Left ventricle myocardium superior (tissue), 1 donor: ENCODE measurements around the gene PARP15. TPM values are rescaled to one million over a fixed set of nuclear protein-coding genes. Genes with fewer than 3 reads are reported as not detected.

ENCODE experiments used
- ATAC-seq: fragments of 200-7000 bp; cut with Tn5 transposase; one replicate; pipeline ENCODE4 v1.9.1; 2020; ENCODE audit warnings: mild to moderate bottlenecking, moderate library complexity
- DNase-seq: peaks from one replicate; pipeline ENCODE4 v3.0.0-alpha.2; 2020
- intact Hi-C: fragments of 100-400 bp; cut with micrococcal nuclease; formaldehyde crosslinking; loops from one replicate; pipeline ENCODE4 v1.11.0; 2022
- long read RNA-seq: library from polyadenylated mRNA; unstranded; transcript quantifications from one replicate; pipeline ENCODE4 v2.0.0, GENCODE V29; 2021
- total RNA-seq: library from RNA; stranded (reverse); fragmentation: NEBNext Ultra II Directional; extraction: Animal tissue kit (Norgen Biotek cat#: 25700); gene quantifications from one replicate; pipeline ENCODE4 v1.2.1, GENCODE V29; 2021
- donor health status: DM: no; HTN: yes; CAD: no; lungs with severe emphysema.

The PARP15 gene
- total RNA-seq = 0.52 TPM
- long read RNA-seq = 0 reads

DNA sequence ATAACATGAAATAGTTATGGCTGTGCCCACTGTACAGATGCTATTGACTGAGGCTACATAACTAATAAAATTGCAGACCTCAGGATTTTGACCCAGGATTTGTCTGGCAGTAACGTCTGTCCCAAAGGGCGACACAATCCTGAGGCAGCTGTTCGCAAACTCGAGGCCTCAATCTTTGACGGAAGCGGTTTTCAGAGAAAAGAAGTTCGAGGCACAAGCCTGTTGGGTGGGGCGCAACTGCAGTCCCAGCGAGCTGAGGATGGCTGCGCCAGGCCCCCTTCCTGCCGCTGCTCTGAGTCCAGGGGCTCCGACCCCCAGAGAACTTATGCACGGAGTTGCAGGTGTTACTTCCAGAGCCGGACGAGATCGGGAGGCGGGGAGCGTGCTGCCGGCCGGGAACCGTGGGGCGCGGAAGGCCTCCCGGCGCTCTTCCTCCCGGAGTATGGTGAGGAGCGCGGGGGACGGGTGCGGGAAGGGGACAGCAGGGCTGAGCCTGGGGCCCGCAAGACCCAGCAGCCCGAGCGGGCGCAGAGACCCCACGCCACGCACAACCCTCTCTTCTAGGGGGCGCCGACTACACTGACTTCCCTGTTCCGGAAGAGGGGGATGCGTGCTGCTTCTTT is at the start of gene PARP15:
TSS of gene PARP15 (plus strand) at position 242 of the 623 bp plus-strand sequence. CDS start at position 260, 18 bp downstream.
- ATAC-seq (peak; percentile 71), DNase-seq (peak; percentile 40)

DNA sequence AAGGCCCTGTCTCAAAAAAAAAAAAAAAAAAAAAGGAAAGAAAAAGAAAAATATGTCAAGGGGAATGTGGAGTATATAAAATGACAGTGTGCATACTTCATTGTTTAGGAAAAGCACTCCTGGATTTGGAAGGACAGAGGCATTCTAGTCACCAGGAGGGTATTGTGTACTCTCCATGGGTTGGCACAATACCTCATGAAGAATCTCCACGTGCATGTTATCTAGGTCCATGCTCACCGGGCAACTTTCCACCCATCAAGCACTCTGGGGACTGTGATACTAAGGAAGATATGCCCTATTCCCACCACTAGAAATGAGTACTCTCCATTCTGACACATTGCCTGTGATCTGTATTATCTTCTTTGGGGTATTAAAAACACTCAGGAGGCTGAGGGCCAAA is 47.3 kb upstream of the PARP15 start:
- no peak for DNase-seq
- intact Hi-C loops = no loop called here
- ATAC-seq = no peak

More for the DNA sequence above, at the start of gene PARP15:
- intact Hi-C loops = no loop called here

DNA sequence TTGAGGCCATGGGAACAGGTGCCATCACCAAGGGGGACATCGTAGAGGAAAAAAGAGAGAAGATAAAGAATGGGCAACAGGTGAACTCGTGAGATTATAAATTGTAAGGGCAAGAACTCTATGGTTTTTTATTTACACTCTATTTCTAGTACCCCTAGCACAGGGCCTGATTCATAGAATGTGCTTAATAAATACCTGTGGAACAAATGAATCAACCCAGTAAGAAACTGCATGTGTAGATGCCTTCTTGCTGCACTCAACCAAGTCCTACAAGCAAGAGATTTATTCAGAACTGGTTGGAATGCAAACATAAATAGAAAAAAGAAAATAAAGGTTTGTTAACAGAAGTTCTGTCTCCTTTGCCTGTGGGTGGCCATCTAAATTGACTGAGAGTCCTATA is 44.0 kb upstream of the PARP15 start:
- DNase-seq (no peak), ATAC-seq (no peak)
- intact Hi-C loops = no loop called here

DNA sequence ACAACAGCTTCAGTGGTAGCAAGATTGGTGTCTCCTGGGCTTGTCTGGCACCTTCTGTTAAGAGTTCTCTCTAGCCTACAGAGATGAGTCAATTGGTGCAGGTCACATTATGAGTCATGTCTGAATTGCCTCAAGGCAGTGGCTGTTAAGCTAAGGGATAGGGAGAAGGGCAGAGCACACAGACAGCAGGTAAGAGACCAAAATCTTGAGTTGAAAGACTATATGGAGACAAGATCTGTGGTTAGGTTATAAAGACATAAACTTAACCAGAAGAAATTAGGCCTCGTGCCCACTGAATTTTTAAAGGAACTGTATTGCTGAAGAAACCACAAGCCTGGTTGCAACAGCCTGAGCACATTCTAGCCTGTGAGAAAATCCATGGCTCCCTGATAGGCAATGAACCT is 43.5 kb upstream of the PARP15 start:
- DNase-seq (no peak), ATAC-seq (no peak)

DNA sequence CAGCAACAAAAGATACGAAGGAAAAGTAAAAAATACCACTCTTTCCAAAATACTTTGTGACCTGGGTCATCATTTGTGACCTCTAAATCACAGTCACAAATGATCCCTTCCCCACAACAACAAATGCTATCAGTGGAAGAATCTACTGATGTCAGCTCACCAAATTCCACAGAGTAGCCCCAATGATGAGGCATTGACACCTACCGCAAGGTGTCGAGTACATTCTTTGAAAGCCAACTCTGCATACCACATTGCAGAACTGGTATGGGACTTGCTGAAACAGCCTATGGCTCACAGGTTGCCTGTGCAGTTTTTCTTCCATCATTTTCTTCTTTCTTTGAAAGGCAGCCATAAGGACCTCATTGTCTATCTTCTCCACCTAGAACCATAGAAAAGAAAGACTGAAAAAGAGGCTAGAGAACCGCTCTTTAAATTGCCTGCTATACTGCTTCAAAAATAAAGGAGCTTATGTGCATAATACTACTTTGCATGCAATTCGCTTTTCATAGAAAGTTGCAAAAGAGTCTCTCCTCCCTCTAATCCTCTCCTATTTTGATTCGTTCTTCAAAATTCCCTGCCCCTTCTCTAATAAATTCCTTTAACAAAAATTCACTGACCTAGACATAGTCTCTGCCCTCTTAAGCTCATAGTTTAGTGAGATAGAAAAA is 41.4 kb upstream of the PARP15 start:
- ATAC-seq = no peak
- no peak for DNase-seq
- intact Hi-C loops = no loop called here

More for the DNA sequence above, 43.5 kb upstream of the PARP15 start:
- intact Hi-C loops = no loop called here

DNA sequence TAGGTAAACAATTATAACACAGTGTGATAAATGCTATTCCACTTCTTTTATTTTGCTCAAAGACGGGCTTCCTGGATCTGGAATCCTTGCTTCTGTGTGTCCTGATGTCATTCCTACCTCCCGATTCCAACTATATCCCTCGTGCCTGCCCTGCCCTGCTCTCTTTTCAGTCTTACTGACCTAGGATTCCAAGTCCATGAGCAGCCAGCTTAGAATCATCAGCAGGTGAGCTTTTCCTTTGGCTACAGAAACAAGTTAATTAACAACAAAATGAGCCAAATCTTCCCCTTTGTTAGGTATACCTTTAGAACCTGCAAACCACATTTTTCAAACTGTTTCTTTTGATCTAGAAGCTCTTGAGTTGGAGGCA is 40.8 kb upstream of the PARP15 start:
- ATAC-seq (no peak), DNase-seq (no peak)
- intact Hi-C loops = no loop called here

DNA sequence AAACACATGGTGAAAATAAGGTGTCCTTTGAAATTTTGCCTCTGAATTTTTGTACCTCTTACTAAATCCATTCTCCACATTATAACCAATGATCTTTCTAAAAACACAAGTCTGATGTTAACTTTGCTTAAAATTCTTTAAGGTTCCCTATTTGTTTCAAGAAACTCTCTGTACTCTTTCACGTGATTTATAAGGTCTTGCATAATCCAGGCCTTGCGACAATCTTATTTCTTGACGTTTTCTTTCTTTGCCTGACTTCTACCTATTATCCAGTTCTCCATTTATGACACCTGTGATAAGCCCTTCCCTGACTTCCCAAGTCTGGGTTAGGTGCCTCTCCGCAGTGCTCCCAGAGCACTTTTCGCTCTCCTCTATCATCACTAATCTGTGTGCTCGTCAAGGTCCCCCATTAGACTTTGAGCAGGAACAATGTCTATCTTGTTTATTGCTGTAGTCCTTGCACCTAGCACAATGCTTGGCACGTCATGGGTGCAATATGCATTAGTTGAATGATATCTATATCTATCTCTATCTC is 38.4 kb upstream of the PARP15 start:
- intact Hi-C loops = no loop called here
- DNase-seq = no peak
- ATAC-seq = no peak

DNA sequence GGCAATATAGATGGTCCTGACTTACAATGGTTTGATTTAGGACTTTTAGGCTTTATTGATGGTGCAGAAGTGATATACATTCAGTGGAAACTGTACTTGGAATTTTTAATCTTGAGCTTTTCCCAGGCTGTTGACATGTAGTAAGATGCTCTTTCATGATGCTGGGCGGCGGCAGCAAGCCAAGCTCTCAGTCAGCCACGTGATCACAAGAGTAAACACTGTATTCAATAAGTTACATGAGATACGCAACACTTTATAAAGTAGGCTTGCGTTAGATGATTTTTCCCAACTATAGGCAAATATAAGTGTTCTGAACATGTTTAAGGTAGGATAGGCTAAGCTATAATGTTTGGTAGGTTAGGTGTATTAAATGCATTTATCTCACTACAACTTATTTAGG is 31.3 kb upstream of the PARP15 start:
- ATAC-seq = no peak

DNA sequence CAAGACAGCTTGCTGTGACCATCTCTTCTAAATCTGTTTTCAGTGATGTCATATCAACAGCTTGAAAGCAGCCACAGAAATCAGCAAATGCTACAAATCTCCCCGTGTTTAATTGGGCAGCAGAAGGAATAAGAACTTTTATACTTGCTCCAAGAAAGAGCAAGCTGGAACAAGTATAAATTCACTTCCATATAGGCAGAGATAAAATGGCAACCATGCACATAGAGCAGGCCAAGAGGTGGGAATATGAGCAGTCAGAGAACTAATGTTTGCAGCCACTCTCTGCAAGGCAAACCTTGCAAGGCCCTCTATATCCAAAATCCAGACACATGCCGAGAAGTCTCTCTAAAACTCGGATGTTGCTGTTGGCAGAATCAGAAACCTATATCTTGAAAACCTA is 29.4 kb upstream of the PARP15 start:
- intact Hi-C loops = no loop called here
- DNase-seq = no peak
- ATAC-seq = no peak

More for the DNA sequence above, 31.3 kb upstream of the PARP15 start:
- DNase-seq = no peak
- intact Hi-C loops = no loop called here

DNA sequence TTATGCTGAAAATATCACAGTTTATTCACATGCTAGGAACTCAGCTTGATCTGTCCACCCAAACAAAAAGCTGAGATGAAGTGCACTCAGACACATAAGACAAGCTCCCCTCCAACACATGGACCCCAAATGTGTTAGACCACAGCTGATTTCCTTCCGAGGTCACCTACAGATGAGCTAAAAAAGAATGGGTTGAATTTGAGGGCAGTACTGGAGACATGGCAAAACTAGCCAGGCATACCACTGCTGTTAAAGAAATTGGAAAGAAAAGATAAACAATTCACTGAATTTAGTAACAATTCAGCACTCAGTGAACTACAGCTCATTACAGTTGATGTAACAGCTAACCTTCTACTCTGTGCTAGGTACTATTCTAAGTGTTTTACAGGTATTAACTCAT is 28.8 kb upstream of the PARP15 start:
- ATAC-seq (no peak), DNase-seq (no peak)
- intact Hi-C loops = no loop called here

DNA sequence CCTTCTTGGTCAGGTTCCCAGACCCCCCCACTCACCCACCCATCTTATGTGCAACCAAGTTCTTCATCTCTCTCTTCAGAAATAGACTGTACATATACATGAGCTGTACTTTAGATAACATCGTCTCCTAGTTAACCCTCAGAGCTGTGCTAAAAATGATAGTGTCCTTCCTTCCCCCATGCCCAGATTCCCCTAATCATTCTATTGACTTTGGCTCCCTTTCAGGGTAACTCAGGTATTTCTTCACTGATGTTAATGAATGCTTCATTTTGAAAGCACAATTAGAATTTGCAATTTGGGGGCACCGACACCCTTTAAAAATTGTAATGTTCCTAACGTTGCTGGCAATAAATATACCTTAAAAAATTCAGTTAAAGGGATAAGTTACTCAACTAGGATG is 24.3 kb upstream of the PARP15 start:
- ATAC-seq (no peak), DNase-seq (no peak)
- intact Hi-C loops = no loop called here

DNA sequence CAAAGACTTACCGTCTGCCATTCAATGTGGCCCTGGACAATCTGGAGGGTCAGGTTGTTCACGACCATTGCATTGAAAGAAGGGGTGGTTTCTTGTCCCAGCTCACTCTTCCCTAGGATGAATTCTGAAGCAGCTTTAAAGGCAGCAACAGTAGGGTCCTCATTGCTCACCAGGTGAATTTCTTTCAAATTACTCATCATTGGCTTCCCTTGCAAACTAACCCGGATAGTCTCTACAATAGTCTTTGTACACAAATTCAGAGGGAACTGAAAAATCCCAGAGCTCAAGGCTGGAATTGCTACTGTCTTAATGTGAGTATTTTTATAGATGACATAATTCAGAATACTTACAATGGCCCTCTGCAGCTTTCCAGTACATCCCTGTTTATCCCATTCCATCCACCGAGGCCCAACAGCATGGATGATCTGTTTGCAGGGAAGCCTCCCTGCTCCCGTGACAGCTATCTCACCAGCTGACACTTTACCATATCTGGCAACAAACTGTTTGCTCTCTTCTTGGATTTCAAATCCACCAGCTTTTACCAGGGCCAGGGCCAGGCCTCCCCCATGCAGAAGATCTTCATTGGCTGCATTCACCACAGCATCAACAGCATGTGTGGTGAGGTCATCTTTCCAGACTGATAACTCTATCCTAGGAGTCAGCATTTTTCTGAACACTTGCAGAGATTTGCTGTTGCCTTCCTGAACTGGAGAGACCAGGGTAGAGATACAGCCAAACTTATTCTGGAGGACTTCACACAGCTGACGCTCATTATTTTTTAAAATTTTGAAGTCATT is 22.0 kb upstream of the PARP15 start:
- peak; percentile 74 for ATAC-seq
- no peak for DNase-seq
- intact Hi-C loops = loop anchor here (5.0 kb wide), 1 partner anchor 132 kb away; no protein-coding TSS in a partner anchor

DNA sequence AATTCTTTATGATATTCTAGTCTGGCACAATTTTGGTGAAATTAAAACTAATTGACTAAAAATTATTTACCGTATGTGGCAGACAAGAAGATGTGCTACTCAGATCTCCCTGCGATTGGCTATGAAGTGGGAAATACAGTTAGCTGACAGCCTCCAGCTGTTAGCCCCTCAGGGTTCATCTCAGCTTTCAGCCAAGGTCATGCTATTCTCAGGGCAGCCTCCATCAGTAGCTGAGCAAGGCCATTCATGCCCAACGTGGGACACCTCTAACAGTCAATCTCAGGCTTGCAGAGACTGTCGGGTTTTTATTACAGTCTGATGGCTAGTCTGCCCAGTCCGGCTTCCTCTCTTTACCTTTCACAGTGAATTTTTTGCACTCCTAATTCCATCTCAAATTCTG is 20.1 kb upstream of the PARP15 start:
- intact Hi-C loops = loop anchor here (5.0 kb wide), 1 partner anchor 130 kb away; no protein-coding TSS in a partner anchor
- DNase-seq = no peak
- no peak for ATAC-seq

DNA sequence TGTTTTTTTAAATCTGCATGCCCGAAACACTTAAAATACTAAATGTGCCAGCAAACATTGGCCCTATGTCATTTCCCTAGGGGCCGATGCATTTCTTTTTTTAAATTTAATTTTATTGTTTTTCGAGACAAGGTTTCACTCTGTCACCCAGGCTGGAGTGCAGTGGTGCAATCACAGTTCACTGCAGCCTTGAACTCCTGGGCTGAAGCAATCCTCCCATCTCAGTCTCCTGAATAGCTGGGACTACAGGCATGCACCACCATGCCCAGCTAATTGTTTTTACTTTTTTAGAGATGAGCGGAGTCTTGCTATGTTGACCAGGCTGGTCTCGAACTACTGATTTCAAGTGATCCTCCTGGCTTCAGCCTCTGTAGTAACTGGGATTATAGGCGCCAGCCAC is 18.8 kb upstream of the PARP15 start:
- DNase-seq (no peak), ATAC-seq (no peak)
- intact Hi-C loops = loop anchor here (5.0 kb wide), 1 partner anchor 129 kb away; no protein-coding TSS in a partner anchor

DNA sequence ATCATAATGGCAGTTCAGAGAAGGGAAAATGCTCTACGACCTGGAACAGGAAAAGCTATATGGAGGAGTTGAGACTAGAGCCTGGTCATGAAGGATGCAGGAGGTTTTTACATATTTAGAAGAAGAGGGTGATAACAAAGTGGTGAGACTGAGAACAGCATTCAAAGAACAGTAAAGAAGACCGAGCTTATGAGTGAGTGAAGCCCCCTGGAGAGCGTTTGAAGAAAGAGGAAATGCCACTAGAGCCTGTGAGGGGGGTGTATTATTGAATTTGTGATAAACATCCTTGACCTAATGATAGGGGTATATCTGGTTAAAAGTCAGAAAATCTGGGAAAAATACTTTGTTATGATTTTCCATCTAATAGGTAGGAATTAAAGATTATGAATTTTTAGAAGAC is 17.5 kb upstream of the PARP15 start:
- intact Hi-C loops = loop anchor here (5.0 kb wide), 2 partner anchors 117 to 127 kb away; no protein-coding TSS in a partner anchor

DNA sequence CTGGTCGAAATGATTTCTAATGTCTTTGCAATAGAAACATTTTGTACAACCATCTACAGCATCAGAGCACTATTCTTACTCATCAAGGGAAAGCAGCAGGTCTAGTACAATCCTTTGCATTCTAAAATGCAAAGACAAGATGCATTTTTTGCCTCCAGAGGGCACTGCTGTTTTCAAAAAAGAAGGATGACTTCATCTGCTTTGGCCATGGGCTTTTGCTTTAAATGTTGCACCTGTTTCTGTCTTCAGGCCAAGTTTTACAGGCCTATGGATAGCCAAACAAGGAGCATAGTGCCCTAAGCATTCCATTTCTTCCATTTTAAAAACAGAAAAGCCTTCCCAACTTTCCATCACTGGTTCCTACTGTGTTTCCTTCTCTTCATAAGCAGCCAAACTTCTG is 16.8 kb upstream of the PARP15 start:
- intact Hi-C loops = loop anchor here (5.0 kb wide), 1 partner anchor 117 kb away; no protein-coding TSS in a partner anchor
- no peak for DNase-seq
- ATAC-seq = no peak

More for the DNA sequence above, 17.5 kb upstream of the PARP15 start:
- ATAC-seq (no peak), DNase-seq (no peak)

DNA sequence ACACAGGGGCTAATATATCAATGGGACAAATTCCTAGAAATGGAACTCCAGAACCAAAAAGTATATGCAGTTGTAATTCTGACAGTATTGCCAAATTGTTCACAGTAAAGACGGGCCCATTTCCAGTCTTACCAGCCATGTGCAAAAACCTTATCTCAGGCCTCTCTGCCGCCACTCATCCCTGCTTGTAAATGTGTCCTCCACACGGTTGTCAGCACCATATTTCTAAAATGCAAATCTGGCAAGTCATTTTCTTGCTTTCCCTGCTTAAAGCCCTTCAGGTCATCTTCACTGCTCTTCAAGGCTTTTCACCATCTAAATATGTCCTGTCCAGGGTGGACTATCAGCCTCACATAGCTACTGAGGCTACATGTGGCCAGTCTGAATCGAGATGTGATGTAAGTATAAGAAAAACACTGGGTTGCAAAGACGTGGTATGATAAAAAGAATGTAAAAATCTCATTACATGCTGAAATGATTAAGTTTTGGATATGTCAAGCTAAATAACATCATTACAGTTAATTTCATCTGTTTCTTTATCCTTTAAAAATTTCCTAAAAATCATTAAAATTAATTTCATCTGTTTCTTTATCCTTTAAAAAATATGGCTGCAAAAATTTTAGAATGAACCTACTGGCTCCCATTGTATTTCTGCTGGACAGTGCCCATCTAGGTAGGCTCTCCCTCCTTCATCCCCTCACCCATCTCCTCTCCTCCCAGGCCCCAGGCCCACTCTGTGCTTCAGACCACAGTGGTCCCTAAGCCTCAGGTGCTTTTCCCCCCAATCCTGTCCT is 14.3 kb upstream of the PARP15 start:
- ATAC-seq (peak; percentile 2), DNase-seq (no peak)
- intact Hi-C loops = loop anchor here (5.0 kb wide), 1 partner anchor 114 kb away; no protein-coding TSS in a partner anchor

DNA sequence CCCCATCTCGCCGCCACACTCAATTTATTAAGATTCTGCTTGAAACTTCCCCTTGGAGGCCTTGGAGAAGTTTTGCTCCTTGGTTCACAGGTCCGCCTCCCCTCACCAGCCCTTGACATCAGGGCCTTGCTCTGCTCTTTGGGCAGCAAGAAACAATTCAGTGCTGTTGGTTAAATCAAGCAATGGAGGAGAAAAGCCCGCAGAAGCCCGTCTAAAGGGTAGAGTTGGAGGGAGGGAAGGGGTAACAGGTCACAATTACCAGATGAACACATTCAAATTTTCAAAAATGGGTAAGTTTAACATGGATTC is 13.8 kb upstream of the PARP15 start:
- DNase-seq (no peak), ATAC-seq (peak; percentile 28)
- intact Hi-C loops = loop anchor here (5.0 kb wide), 1 partner anchor 114 kb away; no protein-coding TSS in a partner anchor
